GM18870 (cell line): ENCODE results near the gene ZXDC.

Source experiments
- ATAC-seq: cut with Tn5 transposase; IDR thresholded peaks from one replicate; pipeline ENCODE4 v1.9.1; 2021; ENCODE audit warnings: moderate library complexity; ENCODE audit not compliant: unreplicated experiment

ZXDC gene

GRCh38 chr3:126456766-126457388 is 18.8 kb downstream of the ZXDC start:
- no peak for ATAC-seq

- ATAC-seq, result no peak
These were observed 19.5 kb downstream of the ZXDC start for GRCh38 chr3:126456211-126456610.

GRCh38 chr3:126454437-126455198 is 21.1 kb downstream of the ZXDC start:
- no peak for ATAC-seq

GRCh38 chr3:126454025-126454424 is 21.7 kb downstream of the ZXDC start:
- ATAC-seq, result no peak

GRCh38 chr3:126452213-126452612 is 23.5 kb downstream of the ZXDC start:
- no peak for ATAC-seq

- ATAC-seq, result no peak
These were observed 24.2 kb downstream of the ZXDC start for GRCh38 chr3:126451511-126451910.

- no peak for ATAC-seq
These were observed 24.9 kb downstream of the ZXDC start for GRCh38 chr3:126450744-126451143.

- ATAC-seq, result no peak
These were observed 25.5 kb downstream of the ZXDC start for GRCh38 chr3:126450219-126450618.

- ATAC-seq, result no peak
These were observed 26.1 kb downstream of the ZXDC start for GRCh38 chr3:126449621-126450051.

- ATAC-seq, result no peak
These were observed 26.9 kb downstream of the ZXDC start for GRCh38 chr3:126448893-126449180.

- ATAC-seq, result no peak
These were observed 27.4 kb downstream of the ZXDC start for GRCh38 chr3:126448136-126448892.

- ATAC-seq, result no peak
These were observed 28.1 kb downstream of the ZXDC start for GRCh38 chr3:126447456-126448106.

- ATAC-seq, result no peak
These were observed 28.9 kb downstream of the ZXDC start for GRCh38 chr3:126446791-126447190.

GRCh38 chr3:126446301-126446700 is 29.4 kb downstream of the ZXDC start:
- ATAC-seq, result no peak

- ATAC-seq, result no peak
These were observed 30.2 kb downstream of the ZXDC start for GRCh38 chr3:126445506-126445905.

- ATAC-seq, result no peak
These were observed 32.8 kb downstream of the ZXDC start for GRCh38 chr3:126442856-126443242.

GRCh38 chr3:126442094-126442855 is 33.4 kb downstream of the ZXDC start:
- no peak for ATAC-seq

- no peak for ATAC-seq
These were observed 34.3 kb downstream of the ZXDC start for GRCh38 chr3:126441256-126441880.

GRCh38 chr3:126440709-126440995 is 35.0 kb downstream of the ZXDC start:
- ATAC-seq, result no peak

- ATAC-seq, result no peak
These were observed 35.6 kb downstream of the ZXDC start for GRCh38 chr3:126439968-126440708.
